ENCODE results near the gene GRID1.

The GRID1 gene

GRCh38 chr10:86090807-86091206 lies 275.8 kb downstream of the GRID1 start:
- Histone ChIP-seq H3K4me3 (ENCODE audit: low read depth, low read length) (no peak overlapping the region), H3K4me1 (ENCODE audit: control insufficient read depth, insufficient read depth, low read length) (0 out of 2 replicates have a peak, but pooled peaks cover 2% of the 10 kb centered on the region), H3K27ac (ENCODE audit: extremely low read depth, low read depth, low read length) (no peak overlapping the region), H3K36me3 (ENCODE audit: control insufficient read depth in 2 of 2, insufficient read depth in 1 of 2, low read length in 2 of 2) (no peaks in the 10 kb centered on the region), H3K9me3 (ENCODE audit: control insufficient read depth, insufficient read depth, low read depth, low read length) (no peaks in the 10 kb centered on the region)
- TF ChIP-seq ZNF664 (tag by site-specific recombination; IDR thresholded peaks at IDR 0.05) (no peak), ZSCAN30 (tag by site-specific recombination; IDR thresholded peaks at IDR 0.05) (no peak), KLF10 (tag by site-specific recombination; IDR thresholded peaks at IDR 0.05) (no peak), OSR2 (tag by site-specific recombination; IDR thresholded peaks at IDR 0.05) (no peak), ZNF600 (tag by site-specific recombination; IDR thresholded peaks at IDR 0.05) (no peak), ZBTB7A (tag by site-specific recombination; IDR thresholded peaks at IDR 0.05; ENCODE audit: low read depth) (no peak)
- POLR2A ChIA-PET = no interaction called here
- CTCF ChIA-PET = interaction anchor here (0.6 to 0.9 kb wide), 2 partner anchors 19 to 544 kb away, joined by 3 to 6 read pairs; no protein-coding TSS in a partner anchor

- Histone ChIP-seq H3K36me3 (ENCODE audit: control insufficient read depth in 2 of 2, insufficient read depth in 1 of 2, low read length in 2 of 2) (no peaks in the 10 kb centered on the region), H3K4me3 (ENCODE audit: low read depth, low read length) (no peak overlapping the region), H3K27ac (ENCODE audit: extremely low read depth, low read depth, low read length) (no peak overlapping the region), H3K9me3 (ENCODE audit: control insufficient read depth, insufficient read depth, low read depth, low read length) (no peaks in the 10 kb centered on the region), H3K4me1 (ENCODE audit: control insufficient read depth, insufficient read depth, low read length) (no peaks in the 10 kb centered on the region)
- TF ChIP-seq ZSCAN18 (tag by site-specific recombination; IDR thresholded peaks at IDR 0.05) (no peak), ZNF560 (tag by site-specific recombination; IDR thresholded peaks at IDR 0.05; ENCODE audit: borderline replicate concordance) (no peak), ZNF266 (tag by site-specific recombination; IDR thresholded peaks at IDR 0.05; ENCODE audit: low read depth) (no peak), ZNF747 (tag by site-specific recombination; IDR thresholded peaks at IDR 0.05) (no peak), ZNF148 (tag by site-specific recombination; IDR thresholded peaks at IDR 0.05; ENCODE audit: borderline replicate concordance) (no peak), ZNF629 (tag by site-specific recombination; IDR thresholded peaks at IDR 0.05) (no peak), ZNF366 (tag by site-specific recombination; conservative IDR thresholded peaks at IDR 0.05) (no peak), ZNF132 (tag by site-specific recombination; IDR thresholded peaks at IDR 0.05; ENCODE audit: borderline replicate concordance) (no peak), ZNF16 (tag by site-specific recombination; IDR thresholded peaks at IDR 0.05; ENCODE audit: low read depth) (no peak), ZBTB21 (tag by site-specific recombination; IDR thresholded peaks at IDR 0.05) (no peak), ZNF394 (tag by site-specific recombination; IDR thresholded peaks at IDR 0.05; ENCODE audit: borderline replicate concordance) (no peak), KLF10 (tag by site-specific recombination; IDR thresholded peaks at IDR 0.05) (no peak), ZNF202 (tag by site-specific recombination; IDR thresholded peaks at IDR 0.05; ENCODE audit: borderline replicate concordance) (no peak), ZNF211 (tag by site-specific recombination; IDR thresholded peaks at IDR 0.05; ENCODE audit: low read depth) (no peak), ZNF626 (tag by site-specific recombination; IDR thresholded peaks at IDR 0.05) (no peak), ZBTB6 (tag by site-specific recombination; IDR thresholded peaks at IDR 0.05) (no peak), KLF9 (tag by site-specific recombination; IDR thresholded peaks at IDR 0.05; ENCODE audit: low read depth) (no peak), ATF2 (tag by site-specific recombination; IDR thresholded peaks at IDR 0.05; ENCODE audit: low read depth) (no peak), ZNF488 (tag by site-specific recombination; IDR thresholded peaks at IDR 0.05) (no peak)
- POLR2A ChIA-PET = no interaction called here
- CTCF ChIA-PET = interaction anchor here (1.1 kb wide), 1 partner anchor 13 kb away, joined by 5 read pairs; no protein-coding TSS in a partner anchor
Measured at GRCh38 chr10:86087716-86088115, 278.9 kb downstream of the GRID1 start.
